Epithelial cell of proximal tubule (primary cell): ENCODE measurements around the gene STARD6. TPM values are rescaled to one million over a fixed set of nuclear protein-coding genes. Genes with fewer than 3 reads are reported as not detected.

Experiments used
- DNase-seq: peaks from one replicate; pipeline ENCODE4 v3.0.0-alpha.2; 2011; ENCODE audit warnings: low read depth
- H3K4me3 ChIP-seq: 2 replicates; pipeline ENCODE4 v1.5.1; 2011; ENCODE audit warnings: low read depth, mild to moderate bottlenecking, low read length
- CTCF ChIP-seq: conservative IDR thresholded peaks from 2 replicates; pipeline ENCODE4 v1.5.1; 2012; ENCODE audit warnings: low read depth, mild to moderate bottlenecking, low read length
- total RNA-seq: library from RNA; depleted of rRNA; stranded (reverse); fragments of >200 nt; gene quantifications from 2 replicates; pipeline ENCODE4 v1.2.3, GENCODE V29; 2015

The STARD6 gene
- total RNA-seq, 1 donor from 2014 or later: not detected

- no peak overlapping the region for H3K4me3 ChIP-seq
- TF ChIP-seq CTCF: no peak
- DNase-seq: no peak
Measured at GRCh38 chr18:54338230-54338629, 19.4 kb downstream of the STARD6 start.

DNA sequence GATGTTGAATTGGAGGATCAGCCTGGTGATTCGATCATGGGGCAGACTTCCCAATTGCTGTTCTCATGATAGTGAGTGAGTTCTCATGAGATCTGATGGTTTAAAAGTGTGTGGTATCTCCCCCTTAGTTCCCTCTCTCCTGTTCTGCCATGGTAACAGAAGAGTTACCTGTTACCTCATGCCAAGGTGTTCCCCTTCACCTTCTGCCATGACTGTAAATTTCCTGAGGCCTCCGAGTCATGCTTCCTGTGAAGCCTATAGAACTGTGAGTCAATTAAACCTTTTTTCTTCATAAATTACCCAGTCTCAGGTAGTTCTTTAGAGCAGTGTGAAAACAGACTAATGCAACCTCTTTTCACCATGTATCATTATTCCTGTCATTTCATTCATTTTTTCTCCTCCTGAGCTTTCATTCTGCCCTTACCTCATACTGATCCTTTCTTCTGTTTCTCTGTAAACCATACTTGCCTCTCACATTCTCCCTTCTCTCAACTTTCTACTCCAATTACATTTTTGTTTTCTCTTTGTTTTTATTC, 22.0 kb downstream of the STARD6 start:
- no peak for TF ChIP-seq CTCF
- no peak overlapping the region for H3K4me3 ChIP-seq
- no peak for DNase-seq

DNA sequence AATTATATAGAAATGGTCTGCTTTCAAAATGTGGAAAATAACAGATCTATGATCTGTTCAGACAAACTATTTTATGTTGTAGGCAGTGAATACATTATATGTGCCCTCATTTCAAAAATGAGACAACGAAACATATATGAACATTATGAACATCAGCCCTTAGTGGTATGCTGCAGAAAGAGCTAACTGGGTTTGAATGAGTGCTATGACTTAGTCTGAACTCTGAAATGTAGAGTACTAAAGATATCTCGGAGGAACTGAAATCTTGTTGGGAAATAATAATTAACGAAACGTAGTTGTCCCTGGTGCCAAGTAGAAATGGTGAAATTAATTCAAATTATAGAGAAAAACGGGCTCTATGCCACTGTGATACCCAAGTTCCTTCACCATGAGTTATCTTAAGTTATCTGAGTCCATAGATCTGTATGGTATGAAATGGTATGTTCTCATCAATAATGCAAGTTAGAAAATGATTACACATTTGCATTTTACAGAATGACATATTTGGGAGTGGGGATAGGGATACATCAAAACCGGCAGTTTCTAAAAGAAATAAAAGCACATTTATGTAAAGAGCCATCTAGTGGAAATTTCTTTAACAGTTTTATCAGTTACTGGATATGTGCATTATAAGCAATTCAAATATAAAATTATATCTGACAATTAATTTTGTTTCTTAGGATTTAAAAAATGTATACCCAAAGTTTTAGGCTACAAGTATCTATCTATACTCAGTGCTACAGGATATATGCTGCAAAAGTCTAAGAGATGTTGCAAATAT, 26.7 kb downstream of the STARD6 start:
- DNase-seq: no peak
- H3K4me3 ChIP-seq: no peak overlapping the region
- TF ChIP-seq CTCF: no peak

DNA sequence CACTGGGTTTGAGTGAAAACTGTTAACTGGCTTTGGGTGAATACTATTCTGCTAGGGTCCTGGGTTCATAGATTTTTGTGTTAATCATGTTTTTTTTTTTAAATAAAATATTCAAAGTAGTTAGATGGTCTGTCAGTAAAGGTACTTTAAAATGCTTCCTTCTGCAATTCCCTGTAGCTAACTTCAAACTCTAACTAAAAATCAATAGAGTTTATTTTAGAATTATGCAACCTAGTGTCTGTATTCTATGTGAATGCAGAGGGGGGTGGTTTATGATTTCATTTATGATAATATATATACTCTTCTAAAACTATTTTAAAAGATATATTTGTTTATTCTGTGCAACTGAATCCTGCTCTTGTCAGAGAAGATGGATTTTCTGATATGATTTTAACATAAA, 27.9 kb downstream of the STARD6 start:
- H3K4me3 ChIP-seq: no peak overlapping the region
- no peak for TF ChIP-seq CTCF

GRCh38 chr18:54327818-54328217, 29.8 kb downstream of the STARD6 start:
- H3K4me3 ChIP-seq: no peak overlapping the region
- no peak for DNase-seq
- TF ChIP-seq CTCF: no peak

More for the DNA sequence above, 27.9 kb downstream of the STARD6 start:
- no peak for DNase-seq

DNA sequence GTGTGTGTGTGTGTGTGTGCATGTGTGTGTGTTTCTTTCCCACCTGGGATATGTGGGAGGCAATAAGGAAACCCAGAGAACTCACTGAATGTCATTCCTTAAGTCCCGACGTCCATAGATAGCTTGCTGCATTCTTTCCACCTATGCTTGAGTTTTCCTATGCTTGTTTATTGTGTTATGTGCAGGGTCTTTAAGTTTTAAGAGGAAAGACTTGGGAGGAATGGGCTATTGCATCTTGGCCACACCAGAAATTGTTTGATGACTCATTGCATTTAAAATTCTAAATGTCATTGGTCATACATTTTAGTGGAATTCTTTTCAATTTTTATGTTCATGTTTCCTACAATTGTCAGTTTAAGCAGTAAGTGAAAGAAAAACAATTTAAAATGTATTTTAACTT, 33.7 kb downstream of the STARD6 start:
- TF ChIP-seq CTCF: no peak
- no peak overlapping the region for H3K4me3 ChIP-seq
- DNase-seq: no peak

GRCh38 chr18:54323561-54323960, 34.1 kb downstream of the STARD6 start:
- no peak overlapping the region for H3K4me3 ChIP-seq
- TF ChIP-seq CTCF: no peak
- DNase-seq: no peak
